Measurements from ENCODE around the gene NOB1.
A peak's percentile ranks its signal among the peaks of the same experiment; 100 is the strongest.
"Not testable (repeated sequence)": the region's sequence is repeated elsewhere in the genome, so short reads cannot be mapped to it uniquely, and the experiment has no call there.

Gene NOB1

DNA sequence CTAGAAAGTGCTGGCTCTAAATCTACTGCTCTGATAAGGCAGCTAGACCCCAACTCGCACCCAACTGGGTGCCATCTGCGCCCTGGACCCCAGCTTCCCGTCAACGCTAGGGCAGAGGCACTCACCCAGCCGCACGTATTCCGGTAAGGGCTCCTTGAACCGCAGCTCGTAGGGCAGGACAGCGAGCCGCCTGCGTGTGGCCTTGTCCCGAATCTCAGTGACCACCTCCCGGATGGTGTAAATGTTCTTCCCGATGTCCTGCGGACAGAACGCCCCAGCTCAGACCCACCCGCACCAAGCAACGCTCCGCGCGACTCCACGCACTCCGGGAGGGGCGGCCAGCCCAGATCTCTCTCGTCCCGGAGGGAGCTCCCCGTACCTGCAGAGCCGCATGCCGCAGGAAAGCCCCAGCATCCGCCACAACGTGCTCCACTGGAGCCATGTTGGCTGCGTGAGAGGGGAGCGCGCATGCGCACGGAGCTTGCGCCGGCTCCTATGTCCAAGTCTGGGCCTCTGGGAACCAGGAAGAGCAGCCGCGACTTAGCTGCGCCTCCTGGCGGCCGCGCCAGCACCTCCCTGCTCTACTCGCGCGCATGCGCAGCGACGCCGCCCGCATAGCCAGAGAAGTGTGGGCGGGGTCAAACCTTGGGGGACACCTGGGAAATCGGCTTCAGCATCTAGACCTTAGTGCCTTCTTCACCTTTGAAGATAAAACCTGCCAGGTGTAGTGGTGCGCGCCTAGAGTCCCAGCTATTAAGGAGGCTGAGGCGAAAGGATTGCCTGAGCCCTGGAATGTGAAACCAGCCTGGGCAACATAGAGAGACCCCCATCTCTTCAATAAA is at the start of gene NOB1:
TSS of gene NOB1 (minus strand) at position 458 of the 842 bp plus-strand sequence. CDS start at position 442, 16 bp downstream.
- Histone ChIP-seq H3K4me2 (peak within 1 kb of the TSS; percentile 73 to 95 (median 88)), H3K4me1 (peaks cover 17 to 23% (median 20%) of the 10 kb centered on the region in 10 experiments), H3K27ac (peak within 1 kb of the TSS; percentile 51 to 97 (median 91)), H3K9ac (peak within 1 kb of the TSS; percentile 81 to 98 (median 93)), H3K36me3 (peaks cover 28 to 40% (median 34%) of the 10 kb centered on the region in 11 experiments), H3K27me3 (no peaks in the 10 kb centered on the region), H3K4me3 (peak within 1 kb of the TSS; percentile 78 to 99 (median 96)), H3K9me3 (replicated peaks in 1 of 11) (no peaks in the 10 kb centered on the region), H4K20me1 (peaks cover 0 to 43% (median 35%) of the 10 kb centered on the region in 11 experiments; a peak in 16 of 22 replicates)
- no peak for TF ChIP-seq Cebpa-rat (IDR thresholded peaks at IDR 0.05)

DNA sequence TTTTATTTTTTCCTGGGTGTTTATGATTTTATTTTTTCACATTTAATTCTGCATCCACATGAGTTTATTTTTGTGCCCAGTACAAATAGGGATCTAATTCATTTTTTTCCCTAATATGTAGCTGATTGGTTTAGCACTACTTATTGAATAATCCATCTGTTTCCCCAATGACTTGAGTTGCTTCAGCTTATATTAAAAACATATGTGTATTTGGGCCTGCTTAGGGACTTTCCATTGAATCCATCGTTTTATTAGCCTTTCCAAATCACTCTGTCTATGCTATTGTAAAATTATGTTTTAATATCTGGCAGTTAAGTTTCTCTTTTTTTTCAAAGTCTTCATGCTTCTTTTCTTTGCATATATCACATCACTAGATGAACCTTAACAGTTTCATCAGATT is 49.6 kb upstream of the NOB1 start:
- H3K27ac ChIP-seq = no peak overlapping the region
- H3K4me3 ChIP-seq = no peak overlapping the region
- H3K27me3 ChIP-seq = no peaks in the 10 kb centered on the region
- peaks cover 0 to 8% (median 3%) of the 10 kb centered on the region in 10 experiments; a peak in 14 of 20 replicates for H3K4me1 ChIP-seq
- peaks cover 0 to 36% (median under 1%) of the 10 kb centered on the region in 11 experiments; a peak in 4 of 22 replicates for H4K20me1 ChIP-seq
- TF ChIP-seq Cebpa-rat (IDR thresholded peaks at IDR 0.05) = no peak
- H3K9ac ChIP-seq = no peak overlapping the region
- no peak overlapping the region for H3K4me2 ChIP-seq
- no peaks in the 10 kb centered on the region for H3K9me3 ChIP-seq (replicated peaks in 1 of 11)
- H3K36me3 ChIP-seq = peaks cover 54 to 96% (median 68%) of the 10 kb centered on the region in 11 experiments

DNA sequence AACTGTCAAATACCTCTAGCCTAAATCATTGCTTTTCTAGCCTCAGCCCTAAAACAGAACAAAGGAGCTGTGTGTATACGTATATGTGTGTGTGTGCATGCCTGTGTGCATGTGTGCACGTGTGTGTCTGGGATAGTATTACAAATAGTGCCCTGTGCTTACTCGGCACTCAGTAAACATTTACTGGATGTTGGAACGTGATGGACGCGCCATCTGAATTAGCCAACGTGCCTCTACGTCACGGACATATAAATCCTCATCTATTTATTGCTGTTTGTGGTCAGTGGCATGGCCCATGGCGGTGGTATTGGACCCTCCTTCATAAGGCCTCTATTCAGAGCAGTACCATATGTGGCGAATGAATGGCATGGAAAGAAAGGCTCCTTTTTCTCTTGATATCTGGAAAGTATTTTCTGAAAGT is 44.9 kb upstream of the NOB1 start:
- Histone ChIP-seq H3K4me1 (peaks cover 0 to 5% (median 0%) of the 10 kb centered on the region in 10 experiments; a peak in 4 of 20 replicates), H3K4me3 (no peak overlapping the region), H3K27ac (no peak overlapping the region), H3K4me2 (no peak overlapping the region), H3K27me3 (no peaks in the 10 kb centered on the region), H3K36me3 (peaks cover 42 to 94% (median 57%) of the 10 kb centered on the region in 11 experiments), H3K9ac (no peak overlapping the region), H4K20me1 (peaks cover 7 to 47% (median 11%) of the 10 kb centered on the region in 11 experiments; a peak in 14 of 22 replicates), H3K9me3 (replicated peaks in 1 of 11) (no peaks in the 10 kb centered on the region)
- TF ChIP-seq Cebpa-rat (IDR thresholded peaks at IDR 0.05) = no peak

DNA sequence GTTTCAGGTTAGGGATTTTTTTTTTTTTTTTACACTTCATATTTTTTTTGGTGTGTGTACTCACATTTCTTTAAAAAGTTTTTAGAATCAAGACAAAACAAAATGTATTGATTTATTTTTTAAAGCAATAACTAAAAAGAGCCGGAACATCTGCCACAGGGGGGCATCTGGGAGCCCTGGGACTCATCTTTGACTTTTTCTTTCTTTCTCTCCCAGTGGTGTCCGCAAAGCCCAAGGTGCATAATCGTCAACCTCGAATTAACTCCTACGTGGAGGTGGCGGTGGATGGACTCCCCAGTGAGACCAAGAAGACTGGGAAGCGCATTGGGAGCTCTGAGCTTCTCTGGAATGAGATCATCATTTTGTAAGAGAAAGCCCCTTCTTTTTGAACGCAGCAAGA is 43.7 kb upstream of the NOB1 start:
- peaks cover 7 to 54% (median 16%) of the 10 kb centered on the region in 11 experiments; a peak in 15 of 22 replicates for H4K20me1 ChIP-seq
- no peaks in the 10 kb centered on the region for H3K9me3 ChIP-seq (replicated peaks in 1 of 11)
- no peak overlapping the region for H3K4me2 ChIP-seq
- H3K4me1 ChIP-seq = peaks cover 0 to 8% (median 0%) of the 10 kb centered on the region in 10 experiments; a peak in 4 of 20 replicates
- H3K9ac ChIP-seq = no peak overlapping the region
- peaks cover 45 to 94% (median 61%) of the 10 kb centered on the region in 11 experiments for H3K36me3 ChIP-seq
- no peak for TF ChIP-seq Cebpa-rat (IDR thresholded peaks at IDR 0.05)
- H3K4me3 ChIP-seq = no peak overlapping the region
- no peaks in the 10 kb centered on the region for H3K27me3 ChIP-seq
- no peak overlapping the region for H3K27ac ChIP-seq

DNA sequence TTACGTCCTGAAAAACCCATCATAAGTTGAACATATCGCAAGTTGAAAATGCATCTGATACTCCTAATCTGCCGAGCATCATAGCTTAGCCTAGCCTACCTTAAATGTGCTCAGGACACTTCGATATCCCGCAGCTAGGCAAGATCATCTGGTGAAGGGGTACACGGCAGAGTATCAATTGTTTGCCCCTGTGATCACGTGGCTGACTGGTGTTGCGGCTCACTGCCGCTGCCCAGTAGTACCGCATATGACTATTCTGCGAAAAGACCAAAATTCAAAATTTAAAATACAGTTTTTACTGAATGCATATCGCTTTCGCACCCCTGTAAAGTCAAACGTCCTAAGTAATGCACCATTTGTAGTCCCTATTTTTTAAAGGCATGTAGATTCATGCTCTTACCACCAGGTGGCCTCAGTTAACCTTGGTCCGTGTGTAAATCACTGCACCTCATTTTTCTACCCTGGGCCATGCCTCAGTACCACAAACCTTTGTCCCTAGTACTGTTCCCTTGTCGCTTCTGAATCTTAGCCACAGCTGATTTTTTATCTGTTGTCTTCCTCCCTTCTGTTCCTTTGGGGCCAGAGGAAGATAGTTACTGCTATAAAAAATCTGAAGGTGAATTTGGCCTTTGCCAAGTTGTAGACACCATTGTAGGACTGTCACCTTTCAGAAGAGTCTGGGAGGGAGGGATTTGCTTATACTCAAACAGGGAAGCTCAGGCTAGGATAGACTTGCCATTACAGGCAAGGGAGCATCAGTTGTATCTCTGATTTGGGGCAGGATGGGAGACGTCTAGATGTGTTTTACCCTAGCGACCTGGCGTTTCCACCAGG is 41.8 kb upstream of the NOB1 start:
- TF ChIP-seq Cebpa-rat (IDR thresholded peaks at IDR 0.05) = no peak
- H3K9ac ChIP-seq = no peak overlapping the region
- H4K20me1 ChIP-seq = peaks cover 7 to 73% (median 16%) of the 10 kb centered on the region in 11 experiments; a peak in 15 of 22 replicates
- peaks cover 46 to 94% (median 63%) of the 10 kb centered on the region in 11 experiments for H3K36me3 ChIP-seq
- no peaks in the 10 kb centered on the region for H3K27me3 ChIP-seq
- H3K9me3 ChIP-seq (replicated peaks in 1 of 11) = no peaks in the 10 kb centered on the region
- H3K4me1 ChIP-seq = peaks cover 0 to 8% (median 2%) of the 10 kb centered on the region in 10 experiments; a peak in 4 of 20 replicates
- no peak overlapping the region for H3K27ac ChIP-seq
- no peak overlapping the region for H3K4me2 ChIP-seq
- H3K4me3 ChIP-seq = no peak overlapping the region

DNA sequence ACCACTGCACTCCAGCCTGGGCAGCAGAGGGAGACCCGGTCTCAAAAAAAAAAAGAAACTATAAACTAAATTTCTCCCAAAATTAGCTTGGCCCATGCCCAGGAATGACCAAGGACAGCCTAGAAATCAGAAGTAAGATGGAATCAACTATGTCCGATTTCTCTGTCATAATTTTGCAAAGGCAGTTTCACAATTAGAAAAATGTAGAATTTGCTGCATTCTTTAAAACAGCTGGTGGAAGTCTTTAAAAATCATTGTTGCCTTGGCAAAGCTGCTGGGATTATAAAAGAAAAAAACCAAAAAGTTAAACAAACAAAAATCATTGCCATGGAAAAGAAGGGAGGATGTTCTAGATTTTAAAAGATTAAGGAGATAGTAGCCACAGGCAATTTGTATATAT is 39.8 kb upstream of the NOB1 start:
- H3K4me2 ChIP-seq = no peak overlapping the region
- peaks cover 49 to 95% (median 66%) of the 10 kb centered on the region in 11 experiments for H3K36me3 ChIP-seq
- H3K27ac ChIP-seq = no peak overlapping the region
- H3K4me3 ChIP-seq = no peak overlapping the region
- H3K27me3 ChIP-seq = no peaks in the 10 kb centered on the region
- peaks cover 7 to 90% (median 16%) of the 10 kb centered on the region in 11 experiments; a peak in 15 of 22 replicates for H4K20me1 ChIP-seq
- H3K9me3 ChIP-seq (replicated peaks in 1 of 11) = no peaks in the 10 kb centered on the region
- 0 out of 22 replicates have a peak overlapping the region, but pooled peaks of 1 of the 11 experiments have one; percentile 35 for H3K9ac ChIP-seq
- no peak for TF ChIP-seq Cebpa-rat (IDR thresholded peaks at IDR 0.05)
- peaks cover 0 to 8% (median 2%) of the 10 kb centered on the region in 10 experiments; a peak in 4 of 20 replicates for H3K4me1 ChIP-seq

DNA sequence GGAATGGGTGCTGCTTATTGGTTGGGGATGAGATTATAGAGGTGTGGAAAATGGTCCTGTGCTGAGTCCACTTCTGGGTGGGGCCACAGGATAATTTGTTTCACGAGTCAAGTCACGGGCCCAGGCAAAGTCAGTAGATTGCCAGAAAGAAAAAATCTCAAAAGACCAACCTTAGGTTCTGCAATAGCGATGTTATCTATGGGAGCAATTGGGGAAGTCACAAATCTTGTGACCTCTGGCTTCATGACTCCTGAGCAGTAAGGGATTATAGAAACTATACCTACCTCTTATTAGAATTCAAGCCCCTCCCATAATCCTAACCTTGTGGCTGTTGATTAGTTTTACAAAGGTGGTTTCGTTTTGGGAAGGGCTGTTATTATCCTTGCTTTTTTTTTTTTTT is 38.8 kb upstream of the NOB1 start:
- no peak overlapping the region for H3K4me3 ChIP-seq
- H3K9me3 ChIP-seq (replicated peaks in 1 of 11) = no peaks in the 10 kb centered on the region
- H4K20me1 ChIP-seq = peaks cover 7 to 91% (median 16%) of the 10 kb centered on the region in 11 experiments; a peak in 15 of 22 replicates
- H3K27ac ChIP-seq = no peak overlapping the region
- no peaks in the 10 kb centered on the region for H3K27me3 ChIP-seq
- no peak overlapping the region for H3K9ac ChIP-seq
- peaks cover 0 to 8% (median 2%) of the 10 kb centered on the region in 10 experiments; a peak in 4 of 20 replicates for H3K4me1 ChIP-seq
- peaks cover 48 to 95% (median 66%) of the 10 kb centered on the region in 11 experiments for H3K36me3 ChIP-seq
- no peak for TF ChIP-seq Cebpa-rat (IDR thresholded peaks at IDR 0.05)
- no peak overlapping the region for H3K4me2 ChIP-seq

DNA sequence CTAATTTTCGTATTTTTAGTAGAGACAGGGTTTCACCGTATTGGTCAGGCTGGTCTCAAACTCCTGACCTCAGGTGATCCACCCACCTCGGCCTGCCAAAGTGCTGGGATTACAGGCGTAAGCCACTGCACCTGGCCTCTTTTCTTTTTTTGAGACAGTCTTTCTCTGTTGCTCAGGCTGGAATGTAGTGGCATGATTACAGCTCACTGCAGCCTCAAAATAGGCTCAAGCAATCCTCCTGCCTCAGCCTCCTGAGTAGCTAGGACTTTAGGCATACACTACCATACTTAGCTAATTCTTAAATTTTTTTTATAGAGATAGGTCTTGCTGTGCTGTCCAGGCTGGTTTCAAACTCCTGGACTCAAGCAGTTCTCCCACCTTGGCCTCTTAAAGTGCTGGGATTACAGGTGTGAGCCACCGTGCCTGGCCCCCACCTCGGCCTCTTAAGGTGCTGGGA is 36.7 kb upstream of the NOB1 start:
- H3K4me1 ChIP-seq; H3K4me2 ChIP-seq; H3K4me3 ChIP-seq; H3K9me3 ChIP-seq (replicated peaks in 1 of 11); H3K27me3 ChIP-seq; H3K27ac ChIP-seq; H3K9ac ChIP-seq: not testable (repeated sequence)
- Histone ChIP-seq H3K36me3 (peaks cover 66 to 99% (median 75%) of the 10 kb centered on the region in 11 experiments), H4K20me1 (peaks cover 0 to 88% (median 9%) of the 10 kb centered on the region in 11 experiments; a peak in 12 of 22 replicates)

Measured in BLaER1 treated with 17β-estradiol and CSF1 and Interleukin-3, amounts not matched to agents 10 nM and 100 nM (cell line).